Measurements from ENCODE around the gene TANGO2.

DNA sequence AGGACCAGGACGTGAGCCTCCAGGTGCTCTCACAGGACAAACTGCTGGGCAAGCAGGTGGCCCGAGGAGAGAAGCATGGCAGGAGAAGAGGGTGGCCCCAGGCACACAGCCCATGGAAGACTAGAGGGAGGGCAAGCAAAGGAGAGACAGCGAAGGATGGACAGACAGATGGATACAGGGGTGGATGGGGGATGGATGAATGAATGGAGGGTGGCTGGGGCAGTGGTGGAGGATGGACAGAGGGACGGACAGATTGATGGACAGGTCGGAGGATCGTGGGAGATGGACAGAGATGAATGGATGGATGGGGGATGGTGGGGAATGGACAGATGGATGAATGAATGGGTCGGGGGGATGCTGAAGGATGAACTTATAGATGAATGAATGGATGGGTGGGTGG, 27.0 kb upstream of the TANGO2 start:
- no peak for TF ChIP-seq EZH2 (IDR thresholded peaks at IDR 0.05; ENCODE audit: borderline replicate concordance, low read length)
- TF ChIP-seq, protein P1, sequence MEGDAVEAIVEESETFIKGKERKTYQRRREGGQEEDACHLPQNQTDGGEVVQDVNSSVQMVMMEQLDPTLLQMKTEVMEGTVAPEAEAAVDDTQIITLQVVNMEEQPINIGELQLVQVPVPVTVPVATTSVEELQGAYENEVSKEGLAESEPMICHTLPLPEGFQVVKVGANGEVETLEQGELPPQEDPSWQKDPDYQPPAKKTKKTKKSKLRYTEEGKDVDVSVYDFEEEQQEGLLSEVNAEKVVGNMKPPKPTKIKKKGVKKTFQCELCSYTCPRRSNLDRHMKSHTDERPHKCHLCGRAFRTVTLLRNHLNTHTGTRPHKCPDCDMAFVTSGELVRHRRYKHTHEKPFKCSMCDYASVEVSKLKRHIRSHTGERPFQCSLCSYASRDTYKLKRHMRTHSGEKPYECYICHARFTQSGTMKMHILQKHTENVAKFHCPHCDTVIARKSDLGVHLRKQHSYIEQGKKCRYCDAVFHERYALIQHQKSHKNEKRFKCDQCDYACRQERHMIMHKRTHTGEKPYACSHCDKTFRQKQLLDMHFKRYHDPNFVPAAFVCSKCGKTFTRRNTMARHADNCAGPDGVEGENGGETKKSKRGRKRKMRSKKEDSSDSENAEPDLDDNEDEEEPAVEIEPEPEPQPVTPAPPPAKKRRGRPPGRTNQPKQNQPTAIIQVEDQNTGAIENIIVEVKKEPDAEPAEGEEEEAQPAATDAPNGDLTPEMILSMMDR (conservative IDR thresholded peaks at IDR 0.05 in 1 of 2, IDR thresholded peaks at IDR 0.05 in 1 of 2; ENCODE audit: extremely low read depth in 1 of 2, insufficient read depth in 1 of 2, low read depth in 1 of 2, low read length in 2 of 2): no peak

Measured in mammary epithelial cell (primary cell).